AG04449 (cell line): ENCODE measurements around the gene G3BP2.
A peak's percentile ranks its signal among the peaks of the same experiment; 100 is the strongest.

ENCODE experiments used
- CTCF ChIA-PET: fragments of 350-600 bp; formaldehyde crosslinking; extraction: SDS; loops from one replicate; lab custom pipeline; 2021; ENCODE audit warnings: antibody characterized with exemption; lab: Yijun Ruan, JAX
- POLR2A ChIA-PET: fragments of 400-600, 350-600 bp; formaldehyde crosslinking; extraction: SDS; loops from one replicate; lab custom pipeline; 2020; ENCODE audit warnings: antibody characterized with exemption, inconsistent platforms; lab: Yijun Ruan, JAX
- DNase-seq: peaks from one replicate; pipeline ENCODE4 v3.0.0-alpha.2; 2010; ENCODE audit warnings: low read depth, low spot score
- H3K4me3 ChIP-seq: 2 replicates; pipeline ENCODE4 v1.5.1; 2011; ENCODE audit warnings: low read depth, mild to moderate bottlenecking, control low read depth, low read length
- TF ChIP-seq, protein P1 (sequence below): IDR thresholded peaks from one replicate; pipeline ENCODE4 v1.5.1; 2011; ENCODE audit warnings: mild to moderate bottlenecking, moderate library complexity, low read length, control low read depth, inconsistent platforms; ENCODE audit not compliant: insufficient read depth; ENCODE audit errors: missing control alignments

The G3BP2 gene

DNA sequence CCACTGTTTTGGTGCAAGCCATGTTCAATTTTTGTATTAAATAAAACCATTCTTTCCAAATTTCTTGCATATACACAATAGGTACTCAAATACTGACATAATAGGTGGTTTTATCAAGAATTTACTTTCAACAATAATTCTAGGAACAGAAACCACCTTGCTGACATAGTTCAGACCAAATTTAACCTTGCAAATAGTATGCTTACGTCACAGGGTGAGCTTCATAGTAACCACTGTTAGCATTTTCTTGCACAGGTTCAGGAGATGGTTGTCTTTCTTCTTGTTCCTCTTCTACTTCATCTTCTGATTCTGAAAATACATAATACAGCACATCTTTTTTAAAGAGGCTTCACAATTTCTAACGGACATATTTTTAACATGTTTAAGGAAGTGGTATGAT lies 17.6 kb downstream of the G3BP2 start:
- POLR2A ChIA-PET: no interaction called here
- TF ChIP-seq, protein P1, sequence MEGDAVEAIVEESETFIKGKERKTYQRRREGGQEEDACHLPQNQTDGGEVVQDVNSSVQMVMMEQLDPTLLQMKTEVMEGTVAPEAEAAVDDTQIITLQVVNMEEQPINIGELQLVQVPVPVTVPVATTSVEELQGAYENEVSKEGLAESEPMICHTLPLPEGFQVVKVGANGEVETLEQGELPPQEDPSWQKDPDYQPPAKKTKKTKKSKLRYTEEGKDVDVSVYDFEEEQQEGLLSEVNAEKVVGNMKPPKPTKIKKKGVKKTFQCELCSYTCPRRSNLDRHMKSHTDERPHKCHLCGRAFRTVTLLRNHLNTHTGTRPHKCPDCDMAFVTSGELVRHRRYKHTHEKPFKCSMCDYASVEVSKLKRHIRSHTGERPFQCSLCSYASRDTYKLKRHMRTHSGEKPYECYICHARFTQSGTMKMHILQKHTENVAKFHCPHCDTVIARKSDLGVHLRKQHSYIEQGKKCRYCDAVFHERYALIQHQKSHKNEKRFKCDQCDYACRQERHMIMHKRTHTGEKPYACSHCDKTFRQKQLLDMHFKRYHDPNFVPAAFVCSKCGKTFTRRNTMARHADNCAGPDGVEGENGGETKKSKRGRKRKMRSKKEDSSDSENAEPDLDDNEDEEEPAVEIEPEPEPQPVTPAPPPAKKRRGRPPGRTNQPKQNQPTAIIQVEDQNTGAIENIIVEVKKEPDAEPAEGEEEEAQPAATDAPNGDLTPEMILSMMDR: no peak
- CTCF ChIA-PET: interaction anchor here (1.0 to 3.6 kb wide), 5 partner anchors 9 to 195 kb away, joined by 3 to 14 read pairs (median 8); partner anchors contain the start of gene USO1
- no peak for DNase-seq
- H3K4me3 ChIP-seq: no peak overlapping the region

DNA sequence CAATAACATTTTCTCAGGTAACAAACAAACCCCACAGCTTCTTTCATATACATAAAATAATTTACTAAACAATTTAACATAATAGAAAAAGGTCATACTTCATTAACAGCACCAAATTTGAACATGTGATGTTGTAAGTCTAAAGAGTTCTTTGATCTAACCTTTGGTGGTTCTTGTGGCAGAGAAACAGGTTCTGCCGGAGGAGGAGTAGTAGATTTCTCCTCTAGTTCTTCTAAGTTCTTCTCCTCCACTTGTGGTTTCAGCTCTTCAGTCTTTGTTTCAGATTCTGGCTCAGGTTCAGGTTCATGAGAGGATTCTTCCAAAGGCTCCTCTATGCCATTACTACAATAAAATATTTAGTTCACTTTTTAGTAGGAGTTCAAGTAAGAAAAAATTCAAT lies 18.3 kb downstream of the G3BP2 start:
- DNase-seq: no peak
- CTCF ChIA-PET: interaction anchor here (1.0 to 3.6 kb wide), 6 partner anchors 9 to 195 kb away, joined by 3 to 14 read pairs (median 6); partner anchors contain the start of gene USO1
- TF ChIP-seq, protein P1: no peak
- H3K4me3 ChIP-seq: no peak overlapping the region
- POLR2A ChIA-PET: interaction anchor here (0.8 kb wide), 1 partner anchor 69 kb away, joined by 3 read pairs; the partner anchor contains the start of gene USO1

DNA sequence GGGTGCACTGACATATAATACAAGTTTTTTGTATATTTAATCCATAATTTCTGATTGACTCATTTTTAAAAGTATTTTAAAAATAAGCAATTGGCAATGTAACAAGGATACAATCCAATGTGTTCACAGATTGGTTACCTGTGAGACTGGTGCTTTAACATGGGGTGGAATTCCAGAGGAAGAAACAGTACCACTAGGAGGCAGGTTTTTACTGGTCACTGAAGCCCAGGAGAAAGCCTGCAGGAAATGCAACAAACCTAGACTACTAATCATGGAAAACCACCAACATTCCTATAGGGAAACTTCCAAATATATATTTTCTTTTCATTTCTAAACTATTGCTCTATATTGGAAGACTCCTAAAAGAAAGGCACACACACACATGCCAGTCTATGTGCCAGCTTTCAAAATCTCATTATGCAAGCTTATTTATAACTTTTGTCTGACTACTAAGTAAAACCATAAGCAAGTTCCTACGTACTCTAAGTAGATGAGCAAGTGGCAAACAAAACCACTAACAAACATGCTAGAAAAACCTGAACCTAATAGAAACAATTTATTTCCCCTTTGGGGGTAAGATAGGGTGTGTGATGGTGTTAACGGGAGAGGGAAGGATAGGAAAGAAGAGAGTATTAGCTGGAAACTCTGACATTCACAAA lies 19.2 kb downstream of the G3BP2 start:
- TF ChIP-seq, protein P1: peak; percentile 48
- ChIA-PET CTCF (interaction anchor here (0.8 to 3.6 kb wide), 15 partner anchors 8 to 196 kb away, joined by 3 to 14 read pairs (median 4); partner anchors contain the start of gene USO1), POLR2A (no interaction called here)
- DNase-seq: no peak
- H3K4me3 ChIP-seq: no peak overlapping the region

DNA sequence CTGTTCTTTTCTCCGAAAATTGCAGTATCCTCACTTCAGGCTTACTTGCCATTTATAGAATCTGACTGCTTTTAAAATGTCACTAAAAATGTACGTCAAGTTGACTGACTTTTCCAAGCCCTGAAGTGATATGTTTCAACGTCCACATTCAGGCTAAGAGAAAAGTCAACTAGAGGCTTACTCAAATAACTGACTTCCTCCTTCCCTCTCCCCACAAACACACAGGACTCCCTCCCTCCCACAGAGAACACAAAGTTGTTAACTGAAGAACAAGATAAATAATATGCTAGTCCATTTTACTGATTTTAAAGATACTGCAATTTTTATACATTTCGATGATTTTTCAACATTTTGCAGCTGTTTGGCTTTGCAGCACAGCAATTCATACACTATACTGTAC lies 29.1 kb downstream of the G3BP2 start:
- ChIA-PET CTCF (interaction anchor here (1.2 to 1.3 kb wide), 2 partner anchors 11 to 204 kb away, joined by 6 to 8 read pairs; no protein-coding TSS in a partner anchor), POLR2A (no interaction called here)
- TF ChIP-seq, protein P1: no peak
- H3K4me3 ChIP-seq: no peak overlapping the region
- DNase-seq: no peak

DNA sequence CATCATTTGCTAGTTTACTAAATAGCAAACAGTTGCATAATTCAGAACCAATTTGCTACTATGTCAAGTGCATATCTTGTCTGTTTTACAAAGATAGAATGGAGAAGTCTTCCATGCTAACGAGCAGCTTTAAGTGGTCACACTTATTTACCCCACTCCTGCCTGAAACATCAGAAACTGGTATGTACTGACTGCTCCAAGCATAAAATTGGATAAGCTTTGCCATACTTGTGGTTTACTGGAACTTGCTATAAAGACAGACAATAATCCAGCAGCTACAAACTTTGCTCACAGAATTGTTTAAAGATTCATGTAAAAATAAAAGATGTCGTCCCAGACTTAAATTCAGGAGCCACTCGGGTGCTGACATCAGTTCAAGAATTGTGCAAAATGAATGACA lies 29.6 kb downstream of the G3BP2 start:
- POLR2A ChIA-PET: no interaction called here
- CTCF ChIA-PET: interaction anchor here (1.2 to 1.3 kb wide), 2 partner anchors 11 to 204 kb away, joined by 6 to 8 read pairs; no protein-coding TSS in a partner anchor
- TF ChIP-seq, protein P1: no peak
- H3K4me3 ChIP-seq: no peak overlapping the region
- peak; percentile 37 for DNase-seq

DNA sequence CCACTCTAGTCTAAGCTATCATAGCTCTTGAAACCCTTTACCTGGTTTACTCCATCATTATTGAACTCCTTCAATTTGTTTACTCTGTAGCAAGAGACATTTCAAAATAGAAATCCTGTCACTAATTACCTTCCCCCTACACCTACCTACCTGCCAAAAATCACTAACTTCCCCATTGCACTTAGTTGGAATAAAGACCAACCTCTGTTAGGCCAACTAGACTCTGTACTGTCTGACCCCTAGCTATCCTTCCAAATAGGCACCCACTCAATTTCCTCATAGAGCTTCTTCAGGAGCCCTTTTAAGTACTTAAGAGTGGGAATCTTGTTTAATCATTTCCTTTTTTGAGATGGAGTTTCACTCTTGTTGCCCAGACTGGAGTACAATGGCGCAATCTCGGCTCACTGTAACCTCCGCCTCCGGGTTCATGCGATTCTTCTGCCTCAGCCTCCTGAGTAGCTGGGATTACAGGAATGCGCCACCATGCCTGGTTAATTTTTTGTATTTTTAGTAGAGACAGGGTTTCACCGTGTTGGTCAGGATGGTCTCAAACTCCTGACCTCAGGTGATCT lies 34.0 kb downstream of the G3BP2 start:
- POLR2A ChIA-PET: no interaction called here
- DNase-seq: no peak
- CTCF ChIA-PET: interaction anchor here (0.9 kb wide), 1 partner anchor 209 kb away, joined by 4 read pairs; no protein-coding TSS in a partner anchor
- TF ChIP-seq, protein P1: no peak
- no peak overlapping the region for H3K4me3 ChIP-seq
